Type B pancreatic cell (in vitro differentiated cells): Measurements from ENCODE around the gene SGSH. TPM values are rescaled to one million over a fixed set of nuclear protein-coding genes. Genes with fewer than 3 reads are reported as not detected.

Experiments used
- DNase-seq: peaks from one replicate; pipeline ENCODE4 v3.0.0; 2021; ENCODE audit warnings: mixed read lengths; ENCODE audit not compliant: unreplicated experiment; ENCODE audit errors: extremely low spot score
- H3K27ac Mint-ChIP-seq: 2 replicates; pipeline ENCODE4 v1.8.0; 2021; ENCODE audit warnings: mild to moderate bottlenecking, mixed read lengths
- H3K27me3 Mint-ChIP-seq: 2 replicates; pipeline ENCODE4 v1.8.0; 2021; ENCODE audit warnings: mixed read lengths
- H3K36me3 Mint-ChIP-seq: 2 replicates; pipeline ENCODE4 v1.8.0; 2021; ENCODE audit warnings: mixed read lengths
- H3K4me1 Mint-ChIP-seq: one replicate; pipeline ENCODE4 v1.8.0; 2021; ENCODE audit warnings: mixed read lengths; ENCODE audit not compliant: unreplicated experiment
- H3K4me3 Mint-ChIP-seq: 2 replicates; pipeline ENCODE4 v1.8.0; 2021; ENCODE audit warnings: mild to moderate bottlenecking, mixed read lengths
- H3K9me3 Mint-ChIP-seq: 2 replicates; pipeline ENCODE4 v1.8.0; 2021; ENCODE audit warnings: mixed read lengths
- total RNA-seq: library from RNA; stranded (reverse); gene quantifications from 2 replicates; pipeline ENCODE4 v1.2.1, GENCODE V29; 2021; ENCODE audit warnings: low replicate concordance
- TF ChIP-seq, protein P1 (sequence below): fragments of 200-600 bp; sonication (generic); conservative IDR thresholded peaks from 2 replicates; pipeline ENCODE4 v1.5.0; 2021; ENCODE audit warnings: antibody characterized with exemption, mild to moderate bottlenecking

SGSH gene
- total RNA-seq, 1 donor from 2014 or later: 40.5 TPM

DNA sequence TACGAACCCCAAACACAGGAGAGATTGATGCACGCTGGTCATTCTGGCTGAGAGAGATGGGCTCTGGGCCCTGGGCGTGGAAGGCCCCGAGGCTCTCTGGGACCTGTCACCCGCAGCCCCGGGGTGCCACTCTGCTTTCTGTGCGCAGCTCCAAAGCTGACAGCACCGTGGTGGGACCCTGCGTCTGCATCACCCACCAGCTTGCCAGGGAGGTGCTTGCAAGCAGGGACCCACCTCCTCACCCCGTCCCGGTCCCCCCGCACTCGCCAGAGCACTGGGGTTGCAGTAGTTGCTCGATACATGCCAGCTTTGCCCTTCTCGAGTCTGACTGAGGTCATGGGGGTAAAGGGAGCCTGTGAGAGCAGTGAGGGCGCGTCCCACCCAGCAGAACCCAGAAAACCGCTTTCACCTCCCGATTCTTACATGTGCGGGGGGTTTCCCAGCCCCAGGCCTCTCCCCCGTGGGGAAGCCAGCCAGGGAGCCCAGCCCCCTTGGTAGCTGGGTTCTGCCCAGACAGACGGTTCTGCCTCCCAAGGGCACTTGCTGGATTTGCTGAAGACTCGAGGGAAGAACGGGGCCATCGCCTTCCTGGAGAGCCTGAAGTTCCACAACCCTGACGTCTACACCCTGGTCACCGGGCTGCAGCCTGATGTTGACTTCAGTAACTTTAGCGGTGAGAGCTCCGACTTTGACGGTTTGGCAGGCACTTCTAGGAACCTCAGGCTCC is 37.9 kb downstream of the SGSH start:
- Mint-ChIP-seq H3K36me3 (no peaks in the 10 kb centered on the region), H3K4me3 (no peak overlapping the region), H3K27ac (no peak overlapping the region), H3K27me3 (no peaks in the 10 kb centered on the region), H3K4me1 (peaks cover 7% of the 10 kb centered on the region), H3K9me3 (no peaks in the 10 kb centered on the region)
- TF ChIP-seq, protein P1, sequence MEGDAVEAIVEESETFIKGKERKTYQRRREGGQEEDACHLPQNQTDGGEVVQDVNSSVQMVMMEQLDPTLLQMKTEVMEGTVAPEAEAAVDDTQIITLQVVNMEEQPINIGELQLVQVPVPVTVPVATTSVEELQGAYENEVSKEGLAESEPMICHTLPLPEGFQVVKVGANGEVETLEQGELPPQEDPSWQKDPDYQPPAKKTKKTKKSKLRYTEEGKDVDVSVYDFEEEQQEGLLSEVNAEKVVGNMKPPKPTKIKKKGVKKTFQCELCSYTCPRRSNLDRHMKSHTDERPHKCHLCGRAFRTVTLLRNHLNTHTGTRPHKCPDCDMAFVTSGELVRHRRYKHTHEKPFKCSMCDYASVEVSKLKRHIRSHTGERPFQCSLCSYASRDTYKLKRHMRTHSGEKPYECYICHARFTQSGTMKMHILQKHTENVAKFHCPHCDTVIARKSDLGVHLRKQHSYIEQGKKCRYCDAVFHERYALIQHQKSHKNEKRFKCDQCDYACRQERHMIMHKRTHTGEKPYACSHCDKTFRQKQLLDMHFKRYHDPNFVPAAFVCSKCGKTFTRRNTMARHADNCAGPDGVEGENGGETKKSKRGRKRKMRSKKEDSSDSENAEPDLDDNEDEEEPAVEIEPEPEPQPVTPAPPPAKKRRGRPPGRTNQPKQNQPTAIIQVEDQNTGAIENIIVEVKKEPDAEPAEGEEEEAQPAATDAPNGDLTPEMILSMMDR: no peak
- no peak for DNase-seq

DNA sequence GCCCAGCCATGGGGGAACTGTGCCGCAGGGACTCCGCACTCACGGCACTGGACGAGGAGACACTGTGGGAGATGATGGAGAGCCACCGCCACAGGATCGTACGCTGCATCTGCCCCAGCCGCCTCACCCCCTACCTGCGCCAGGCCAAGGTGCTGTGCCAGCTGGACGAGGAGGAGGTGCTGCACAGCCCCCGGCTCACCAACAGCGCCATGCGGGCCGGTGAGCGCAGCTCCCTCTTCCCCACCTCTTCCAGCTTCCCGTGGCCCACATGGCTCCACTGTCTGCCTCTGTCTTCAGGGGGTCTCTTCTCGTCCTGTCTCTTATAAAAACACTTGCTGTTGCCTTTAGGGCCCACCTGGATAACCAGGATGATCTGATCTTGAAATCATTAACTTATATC is 38.7 kb downstream of the SGSH start:
- H3K36me3 Mint-ChIP-seq: no peaks in the 10 kb centered on the region
- DNase-seq: no peak
- H3K27me3 Mint-ChIP-seq: no peaks in the 10 kb centered on the region
- no peak overlapping the region for H3K4me3 Mint-ChIP-seq
- no peaks in the 10 kb centered on the region for H3K9me3 Mint-ChIP-seq
- TF ChIP-seq, protein P1: no peak
- peaks cover 7% of the 10 kb centered on the region for H3K4me1 Mint-ChIP-seq
- H3K27ac Mint-ChIP-seq: no peak overlapping the region

DNA sequence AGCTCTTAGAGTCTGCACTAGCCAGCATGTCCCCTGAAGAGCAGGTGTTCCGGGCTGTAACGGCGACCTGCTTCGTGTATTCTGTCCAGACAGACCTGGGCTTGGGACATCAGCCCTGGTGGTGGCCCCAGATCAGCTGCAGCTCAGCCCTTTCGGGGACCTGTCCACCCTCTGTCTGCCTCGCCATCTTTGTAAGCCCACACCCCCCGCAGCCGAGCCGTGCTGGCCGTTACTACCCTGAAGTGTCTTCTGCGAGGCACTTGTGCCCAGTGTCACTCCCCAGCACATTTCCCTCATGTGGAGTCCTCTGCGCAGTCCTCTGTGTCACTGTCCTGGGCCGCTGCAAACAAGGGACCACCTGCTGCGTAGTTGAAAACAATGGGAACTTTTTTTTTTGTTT is 39.9 kb downstream of the SGSH start:
- Mint-ChIP-seq H3K27ac (no peak overlapping the region), H3K4me1 (peaks cover 8% of the 10 kb centered on the region), H3K9me3 (no peaks in the 10 kb centered on the region), H3K4me3 (no peak overlapping the region), H3K36me3 (no peaks in the 10 kb centered on the region), H3K27me3 (no peaks in the 10 kb centered on the region)
- TF ChIP-seq, protein P1: no peak
- no peak for DNase-seq

DNA sequence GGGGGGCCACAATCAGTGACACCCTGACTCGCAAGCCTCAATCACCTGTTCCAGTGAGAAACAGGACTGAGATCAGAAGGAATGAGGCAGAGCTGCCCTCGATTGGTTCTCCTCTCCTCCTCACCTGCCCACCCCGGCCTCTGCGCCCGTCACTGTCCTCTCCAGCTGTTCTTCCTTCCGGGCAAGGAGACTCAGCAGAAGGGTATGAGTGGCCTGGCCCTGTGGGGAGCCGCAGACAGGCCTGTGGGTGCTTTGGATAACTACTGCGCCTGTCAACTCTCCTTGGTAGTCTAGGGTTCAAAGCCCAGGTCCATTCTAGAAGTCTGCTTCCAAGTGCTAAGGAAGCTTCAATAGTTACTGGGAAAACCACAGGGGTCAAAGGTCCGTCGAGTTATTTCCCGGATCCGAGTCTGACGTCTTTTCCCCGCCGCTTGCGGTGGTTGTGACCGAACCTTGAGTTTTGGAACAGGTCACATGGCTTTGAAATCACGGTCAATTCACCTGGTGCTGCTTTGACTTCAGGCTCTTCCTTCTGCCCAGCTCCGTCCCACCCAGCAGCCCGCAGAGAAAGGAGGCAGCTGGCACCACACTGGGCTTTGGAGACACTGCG is 42.0 kb downstream of the SGSH start:
- TF ChIP-seq, protein P1: no peak
- Mint-ChIP-seq H3K27ac (no peak overlapping the region), H3K27me3 (no peaks in the 10 kb centered on the region), H3K4me1 (peaks cover 8% of the 10 kb centered on the region), H3K9me3 (no peaks in the 10 kb centered on the region), H3K4me3 (no peak overlapping the region), H3K36me3 (no peaks in the 10 kb centered on the region)
- no peak for DNase-seq

DNA sequence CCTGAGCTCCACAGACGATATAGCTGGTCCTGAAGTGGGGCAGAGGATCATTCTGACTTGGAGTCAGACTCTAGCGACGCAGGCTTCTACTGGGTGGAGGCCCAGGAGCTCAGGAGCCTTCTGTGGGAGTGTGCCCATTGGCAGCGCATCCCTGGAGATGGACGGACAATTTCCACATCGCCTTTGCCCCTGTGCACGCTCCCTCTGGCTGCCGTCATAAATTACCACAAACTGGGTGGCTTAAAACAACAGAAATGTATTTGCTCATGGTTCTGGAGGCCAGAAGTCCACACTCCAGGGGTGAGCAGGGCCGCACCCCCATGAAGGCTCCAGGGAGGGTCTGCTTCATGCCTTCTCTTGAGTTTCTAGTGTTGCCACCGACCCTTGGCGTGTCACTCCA is 43.4 kb downstream of the SGSH start:
- H3K27ac Mint-ChIP-seq: no peak overlapping the region
- no peaks in the 10 kb centered on the region for H3K27me3 Mint-ChIP-seq
- H3K36me3 Mint-ChIP-seq: no peaks in the 10 kb centered on the region
- H3K4me3 Mint-ChIP-seq: no peak overlapping the region
- H3K4me1 Mint-ChIP-seq: peaks cover 8% of the 10 kb centered on the region
- DNase-seq: no peak
- no peaks in the 10 kb centered on the region for H3K9me3 Mint-ChIP-seq
- TF ChIP-seq, protein P1: no peak
